NCI-H2227 treated with DMSO at 0.1 percent for 48 hours (cell line): ENCODE measurements around the gene SH3D21.
A peak's percentile ranks its signal among the peaks of the same experiment; 100 is the strongest.

Experiments
- DNase-seq: peaks from one replicate; lab custom pipeline; 2025; lab: John Stamatoyannopoulos, UW

Gene SH3D21

DNA sequence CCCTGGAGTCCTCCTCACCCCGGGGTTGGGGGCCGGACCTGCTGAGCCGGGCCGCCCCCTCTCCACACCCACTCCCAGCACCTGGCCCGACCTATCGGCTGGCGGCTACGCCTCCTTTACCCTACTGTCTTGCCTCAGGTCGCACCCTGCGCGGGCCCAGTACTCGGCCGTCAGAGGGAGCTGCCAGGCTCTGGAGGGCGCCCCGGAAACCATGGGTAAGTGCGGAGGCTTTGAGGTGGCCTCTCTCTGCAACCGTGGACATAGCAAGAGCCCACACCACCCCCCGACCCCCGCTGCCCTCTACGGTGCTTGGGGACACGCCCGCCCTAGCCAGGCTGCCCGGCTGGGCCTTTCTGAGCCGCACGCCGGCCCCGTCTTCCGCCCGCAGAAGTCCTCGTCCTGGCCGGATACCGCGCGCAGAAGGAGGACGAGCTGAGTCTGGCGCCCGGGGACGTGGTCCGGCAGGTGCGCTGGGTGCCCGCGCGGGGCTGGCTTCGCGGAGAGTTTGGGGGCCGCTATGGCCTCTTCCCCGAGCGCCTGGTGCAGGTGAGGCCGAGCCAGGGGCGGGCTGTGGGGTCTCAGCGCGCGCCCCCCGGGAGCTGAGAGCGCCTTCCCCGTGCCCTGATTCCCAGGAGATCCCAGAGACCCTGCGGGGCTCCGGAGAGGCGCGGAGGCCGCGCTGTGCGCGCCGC is at the start of gene SH3D21:
Gene SH3D21 (plus strand): TSS at position 159 of the 692 bp plus-strand sequence. CDS start 53 bp downstream, at position 212.
- peak; percentile 45 for DNase-seq

DNA sequence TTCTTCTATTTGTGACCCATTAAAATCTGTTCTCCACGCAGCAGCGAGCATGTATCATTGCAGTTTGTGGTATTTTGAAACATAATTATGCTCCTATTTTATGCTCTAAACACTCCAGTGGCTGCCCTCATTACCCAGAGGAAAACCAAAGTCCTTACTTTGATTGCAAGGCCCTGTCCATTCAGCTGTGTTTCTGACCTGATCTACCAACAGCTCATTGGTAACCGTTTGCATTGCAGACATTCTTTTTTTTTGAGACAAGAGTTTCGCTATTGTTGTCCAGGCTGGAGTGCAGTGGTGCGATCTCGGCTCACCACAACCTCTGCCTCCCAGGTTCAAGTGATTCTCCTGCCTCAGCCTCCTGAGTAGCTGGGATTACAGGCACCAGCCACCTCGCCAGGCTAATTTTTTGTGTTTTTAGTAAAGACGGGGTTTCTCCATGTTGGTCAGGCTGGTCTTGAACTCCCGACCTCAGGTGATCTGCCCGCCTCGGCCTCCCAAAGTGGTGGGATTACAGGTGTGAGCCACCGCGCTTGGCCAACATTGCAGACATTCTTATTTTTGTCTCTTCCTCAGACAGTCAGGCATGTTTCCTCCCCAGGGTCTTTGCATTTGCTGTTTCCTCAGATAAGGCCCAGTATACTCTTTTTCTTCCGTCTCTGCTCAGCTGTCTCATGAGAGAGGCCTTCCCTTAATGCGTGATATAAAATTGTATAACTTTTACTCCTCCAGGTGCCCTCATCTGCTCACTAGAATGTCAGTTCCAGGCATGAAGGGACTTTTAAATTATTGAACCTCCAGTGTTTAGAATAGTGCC is 49.4 kb upstream of the SH3D21 start:
- no peak for DNase-seq

DNA sequence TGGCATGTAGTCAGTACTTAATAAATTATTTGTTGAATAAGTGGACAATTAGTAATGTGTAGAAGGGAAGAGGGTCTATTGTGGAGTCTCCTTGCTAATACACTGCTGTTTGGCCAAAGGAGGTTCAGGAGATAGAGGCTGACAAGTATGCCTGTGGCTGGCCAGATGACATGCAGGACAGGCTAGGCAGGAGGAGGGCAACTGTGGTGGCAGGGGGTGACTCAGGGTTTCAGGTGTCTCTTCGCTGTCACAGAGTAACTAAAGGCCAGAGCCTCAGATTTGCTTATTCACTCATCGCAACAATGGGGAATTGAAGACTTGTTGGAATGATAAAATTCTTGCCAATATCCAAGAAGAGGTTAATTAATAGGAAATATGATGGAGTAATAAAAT is 48.8 kb upstream of the SH3D21 start:
- DNase-seq = no peak

DNA sequence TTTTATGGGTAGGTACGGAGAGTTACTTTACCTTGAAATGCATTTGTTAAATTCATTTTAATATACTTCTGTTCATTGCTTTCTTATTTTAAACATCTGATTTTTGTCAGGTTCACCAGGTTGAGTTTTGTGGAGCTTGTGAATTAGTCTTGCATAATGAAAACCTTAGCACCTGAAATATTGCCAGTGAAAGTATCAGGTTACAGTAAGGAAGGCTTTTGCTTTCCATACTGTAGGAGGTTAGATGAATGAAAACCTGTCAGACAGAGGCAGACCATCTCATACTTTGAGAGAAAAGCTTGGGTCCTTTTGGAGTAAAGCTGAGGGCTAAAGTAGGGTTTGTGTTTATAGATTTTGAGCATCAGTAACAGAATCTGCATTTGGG is 47.2 kb upstream of the SH3D21 start:
- DNase-seq = no peak

DNA sequence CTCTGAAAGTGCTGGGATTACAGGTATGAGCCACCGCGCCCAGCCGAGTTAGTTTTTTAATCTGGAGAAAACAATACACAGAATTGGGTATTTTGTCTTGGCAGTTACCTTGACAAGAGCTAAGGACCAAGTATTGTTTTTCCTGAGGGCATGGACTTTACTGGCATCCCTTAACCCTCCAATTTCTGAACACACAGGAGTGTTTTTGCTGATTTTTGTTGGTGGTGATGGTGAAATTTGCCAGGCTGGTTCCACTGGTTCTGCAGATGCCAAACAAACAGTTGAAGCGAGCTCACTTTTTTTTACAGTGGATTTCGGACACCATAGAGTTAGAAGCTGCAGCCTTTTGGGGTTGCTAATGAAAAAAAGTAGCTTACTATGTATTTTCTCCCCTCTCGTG is 37.2 kb upstream of the SH3D21 start:
- DNase-seq = no peak

DNA sequence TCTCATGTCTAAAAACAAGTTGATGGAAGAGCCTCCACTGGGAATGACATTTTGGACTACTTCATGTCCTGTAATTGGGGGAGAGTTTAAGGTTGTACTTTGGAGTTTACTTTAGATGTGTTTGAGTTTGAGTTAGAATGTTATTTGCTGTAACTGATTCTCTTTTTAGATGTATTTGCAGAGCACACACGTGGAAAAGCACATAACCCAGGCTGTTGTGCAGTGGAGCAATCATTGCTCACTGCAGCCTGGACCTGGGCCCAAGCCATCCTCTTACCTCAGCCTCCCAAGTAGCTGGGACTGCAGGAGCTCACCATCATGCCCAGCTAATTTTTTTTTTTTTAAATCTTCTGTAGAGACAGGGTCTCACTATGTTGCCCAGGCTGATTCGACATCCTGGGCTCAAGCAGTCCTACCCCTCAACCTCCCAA is 36.7 kb upstream of the SH3D21 start:
- DNase-seq = no peak

DNA sequence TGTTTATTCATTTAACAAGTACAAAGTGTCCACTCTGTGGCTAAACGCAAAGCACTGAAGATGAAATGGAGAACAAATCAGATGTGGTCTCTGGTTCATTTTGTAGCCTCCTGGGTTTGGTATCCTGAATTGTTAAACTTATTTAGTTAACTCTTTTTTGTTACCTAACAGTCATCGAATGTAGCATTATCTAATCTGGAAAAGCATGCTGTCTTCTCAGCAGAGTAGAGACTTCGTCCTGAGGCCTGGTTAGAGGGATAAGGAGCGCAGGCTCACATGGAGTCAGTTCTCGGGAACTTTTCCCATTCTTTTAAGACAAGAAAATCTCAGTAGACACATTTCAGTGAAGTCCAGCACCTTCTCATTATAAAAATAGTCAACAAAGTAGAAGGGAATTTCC is 33.1 kb upstream of the SH3D21 start:
- DNase-seq = no peak

DNA sequence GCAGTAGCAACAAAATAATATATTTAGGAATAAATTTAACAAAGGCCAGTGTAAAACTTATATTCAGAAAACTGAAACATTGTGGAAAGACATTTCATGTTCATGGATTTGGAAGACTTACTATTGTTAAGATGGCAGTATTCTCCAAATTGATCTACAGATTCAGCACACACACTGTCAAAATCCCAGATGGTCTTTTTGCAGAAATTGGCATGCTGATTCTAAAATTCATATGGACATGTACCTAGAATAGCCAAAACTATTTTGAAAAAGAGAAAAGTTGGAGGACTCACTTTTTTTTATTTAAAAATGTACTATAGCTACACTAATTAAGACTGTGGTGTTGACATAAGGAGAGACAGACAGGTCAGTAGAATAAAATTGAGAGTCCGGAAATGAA is 32.0 kb upstream of the SH3D21 start:
- DNase-seq = no peak

DNA sequence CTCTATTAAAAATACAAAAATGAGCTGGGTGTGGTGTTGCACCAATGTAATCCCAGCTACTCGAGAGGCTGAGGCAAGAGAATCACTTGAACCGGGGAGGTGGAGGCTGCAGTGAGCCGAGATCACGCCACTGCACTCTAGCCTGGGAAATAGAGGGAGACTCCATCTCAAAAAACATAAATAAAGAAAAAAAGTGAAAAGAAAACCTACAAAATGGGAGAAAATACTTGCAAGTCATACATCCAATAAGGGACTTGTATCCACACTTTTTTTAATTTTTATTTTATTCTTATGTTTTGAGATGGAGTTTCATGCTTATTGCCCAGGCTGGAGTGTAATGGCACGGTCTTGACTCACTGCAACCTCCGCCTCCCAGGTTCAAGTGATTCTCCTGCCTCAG is 29.5 kb upstream of the SH3D21 start:
- no peak for DNase-seq

DNA sequence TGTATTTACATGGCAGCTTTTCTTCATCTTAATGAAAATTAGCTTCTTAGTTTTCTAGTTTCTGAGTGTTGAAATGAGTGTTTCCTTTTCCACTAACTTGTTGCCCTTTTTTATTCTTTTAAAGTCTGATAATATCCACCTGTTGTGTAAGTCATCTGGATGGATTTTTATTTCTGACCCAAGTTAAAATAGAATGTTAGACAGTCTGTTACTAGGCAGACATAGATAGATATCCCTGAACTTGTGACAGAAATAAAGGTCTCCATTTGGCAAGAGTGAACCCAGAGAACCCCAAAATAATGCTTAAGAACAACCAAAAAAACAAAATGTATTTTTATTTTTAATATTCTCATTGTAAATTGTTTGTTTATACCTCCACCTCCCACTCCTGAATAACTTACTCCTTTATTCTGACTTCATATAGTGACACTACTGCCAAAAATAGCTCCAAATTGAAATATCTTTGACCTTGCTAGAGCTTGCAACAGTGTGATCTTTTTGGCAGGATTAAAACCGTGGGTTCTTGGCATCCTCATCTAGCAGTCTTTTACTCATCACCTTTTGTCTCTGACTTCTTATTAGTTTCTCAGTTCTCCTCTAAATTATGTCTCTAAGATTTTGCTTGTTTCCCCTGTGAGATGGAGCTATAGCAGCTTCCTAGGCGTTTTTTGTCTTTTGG is 26.9 kb upstream of the SH3D21 start:
- no peak for DNase-seq

DNA sequence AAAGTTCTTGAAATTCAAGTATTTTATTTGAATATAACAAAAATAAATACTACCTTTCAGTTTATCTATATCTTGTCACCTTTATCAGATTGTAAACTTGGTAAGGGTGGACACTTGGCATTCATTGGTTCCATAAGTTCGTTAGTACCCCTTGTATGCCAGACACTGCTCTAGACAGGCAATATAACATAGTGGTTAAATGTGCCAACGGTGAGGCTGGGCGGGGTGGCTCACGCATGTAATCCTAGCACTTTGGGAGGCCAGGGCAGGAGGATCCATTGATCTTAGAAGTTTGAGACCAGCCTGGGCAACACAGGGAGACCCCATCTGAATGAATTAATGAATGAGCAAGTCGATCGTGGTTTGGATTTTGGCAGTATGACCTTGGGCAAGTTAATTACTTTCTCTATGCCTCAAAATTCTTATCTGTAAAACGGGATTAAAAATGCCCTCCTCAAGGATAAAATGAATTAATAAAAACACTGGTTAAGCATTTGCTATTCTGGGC is 26.3 kb upstream of the SH3D21 start:
- no peak for DNase-seq

DNA sequence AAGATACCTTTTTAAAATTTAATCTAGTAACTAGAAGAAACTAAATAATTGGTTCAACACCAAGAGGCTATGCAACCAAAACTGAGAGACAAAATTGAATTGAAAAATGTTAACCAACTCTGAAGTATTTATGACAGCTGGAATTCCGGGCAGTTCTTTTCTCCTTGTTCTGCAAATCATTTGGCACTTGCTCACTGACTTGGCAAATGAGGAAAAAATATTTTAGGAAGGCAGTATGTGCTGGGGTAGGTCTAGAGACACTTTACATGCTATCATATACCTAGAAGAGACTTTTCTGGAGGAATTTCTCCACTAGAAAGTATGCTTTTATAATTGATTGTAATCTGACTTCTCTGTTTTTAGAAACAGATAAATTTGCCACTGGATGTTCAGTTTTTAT is 22.1 kb upstream of the SH3D21 start:
- DNase-seq = no peak

DNA sequence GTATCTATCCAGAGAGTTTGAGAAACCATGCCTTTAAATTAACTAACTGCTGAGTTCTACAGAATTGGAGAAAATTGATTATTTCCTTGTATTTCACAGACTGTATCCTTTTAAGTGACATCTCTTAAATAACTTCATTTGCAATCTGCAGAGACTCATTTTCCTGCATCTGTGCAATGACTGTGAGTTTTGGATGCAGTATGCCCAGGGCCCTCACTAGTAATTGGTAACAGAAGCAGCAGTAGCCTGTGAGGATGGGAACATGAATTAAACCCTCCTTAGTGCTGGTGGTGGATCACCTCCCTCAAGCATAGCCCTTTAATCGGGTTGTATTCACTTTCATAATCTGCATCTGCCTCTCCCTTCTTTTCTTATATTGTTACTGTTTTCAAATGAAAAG is 21.7 kb upstream of the SH3D21 start:
- no peak for DNase-seq

DNA sequence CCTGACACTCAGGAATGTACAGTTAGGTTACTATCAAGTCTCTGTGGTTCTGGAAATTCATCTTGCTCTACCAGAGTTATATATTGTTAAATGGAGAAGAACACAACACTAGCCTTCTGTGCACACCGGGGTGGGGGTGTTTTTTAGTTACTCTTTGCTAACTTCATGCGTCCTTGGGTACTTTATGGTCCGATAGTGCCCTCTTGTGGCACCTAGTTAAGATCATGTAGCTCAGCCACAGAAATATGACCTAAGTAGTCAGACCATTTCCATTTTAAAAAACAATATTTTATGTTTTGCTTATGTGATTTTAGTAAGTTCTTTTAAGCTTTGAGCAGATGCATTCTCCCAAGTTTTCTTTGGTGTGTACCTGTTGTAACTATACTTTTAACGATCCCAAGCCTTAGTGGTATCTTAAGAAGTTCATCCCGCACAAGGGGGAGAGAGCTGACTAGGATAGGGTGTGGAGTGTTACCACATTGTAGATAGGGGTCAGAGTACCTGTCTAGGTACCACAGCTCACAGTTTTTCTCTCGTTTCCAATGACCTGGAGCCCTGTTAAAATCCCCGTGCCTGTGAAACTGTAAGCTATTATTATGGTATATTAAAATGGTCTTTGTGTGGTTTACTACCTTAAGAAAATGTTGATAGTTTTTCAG is 20.6 kb upstream of the SH3D21 start:
- DNase-seq = peak; percentile 67

DNA sequence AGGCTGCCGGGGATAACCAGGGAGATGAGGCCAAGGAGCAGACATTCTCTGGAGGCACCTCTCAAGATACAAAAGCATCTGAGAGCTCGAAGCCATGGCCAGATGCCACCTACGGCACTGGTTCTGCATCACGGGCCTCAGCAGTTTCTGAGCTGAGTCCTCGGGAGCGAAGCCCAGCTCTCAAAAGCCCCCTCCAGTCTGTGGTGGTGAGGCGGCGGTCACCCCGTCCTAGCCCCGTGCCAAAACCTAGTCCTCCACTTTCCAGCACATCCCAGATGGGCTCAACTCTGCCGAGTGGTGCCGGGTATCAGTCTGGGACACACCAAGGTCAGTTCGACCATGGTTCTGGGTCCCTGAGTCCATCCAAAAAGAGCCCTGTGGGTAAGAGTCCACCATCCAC is 19.4 kb upstream of the SH3D21 start:
- DNase-seq = no peak

DNA sequence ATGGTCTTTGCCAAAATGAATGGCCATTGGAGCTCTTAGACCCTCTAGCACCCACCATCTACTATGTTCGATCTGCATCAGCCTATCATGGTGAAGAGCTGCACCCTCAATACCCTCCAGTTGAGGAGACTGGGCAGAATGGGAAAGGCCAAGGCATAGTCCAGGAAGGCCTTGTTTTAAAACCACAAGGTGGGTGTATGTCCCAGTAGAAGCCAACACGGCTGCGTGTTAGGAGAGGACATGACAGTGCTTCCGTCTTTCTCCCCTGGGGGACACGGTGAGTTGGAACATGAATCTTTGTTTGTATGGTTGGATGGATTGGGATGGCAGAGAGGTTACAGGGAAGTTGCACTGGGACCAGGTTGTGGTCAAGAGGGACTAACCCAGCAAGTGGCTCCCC is 18.6 kb upstream of the SH3D21 start:
- DNase-seq = no peak

DNA sequence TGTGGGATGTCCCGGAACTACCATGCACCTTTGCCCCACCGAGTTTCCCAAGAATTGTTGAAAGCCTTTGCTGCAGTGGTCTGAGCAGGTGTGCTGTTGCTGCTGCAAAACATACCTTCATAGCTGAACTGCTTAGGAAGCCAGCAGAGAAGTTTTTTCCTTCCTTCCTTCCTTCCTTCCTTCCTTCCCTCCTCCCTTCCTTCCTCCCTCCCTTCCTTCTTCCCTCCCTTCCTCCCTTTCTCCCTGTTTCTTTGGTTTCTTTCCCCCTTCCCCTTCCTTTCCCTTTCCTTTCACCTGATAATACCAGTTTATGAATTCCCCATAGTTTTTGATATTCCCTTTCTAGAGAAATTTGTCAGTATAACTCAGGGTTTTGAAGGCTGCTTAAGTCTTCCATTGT is 10.8 kb upstream of the SH3D21 start:
- no peak for DNase-seq

DNA sequence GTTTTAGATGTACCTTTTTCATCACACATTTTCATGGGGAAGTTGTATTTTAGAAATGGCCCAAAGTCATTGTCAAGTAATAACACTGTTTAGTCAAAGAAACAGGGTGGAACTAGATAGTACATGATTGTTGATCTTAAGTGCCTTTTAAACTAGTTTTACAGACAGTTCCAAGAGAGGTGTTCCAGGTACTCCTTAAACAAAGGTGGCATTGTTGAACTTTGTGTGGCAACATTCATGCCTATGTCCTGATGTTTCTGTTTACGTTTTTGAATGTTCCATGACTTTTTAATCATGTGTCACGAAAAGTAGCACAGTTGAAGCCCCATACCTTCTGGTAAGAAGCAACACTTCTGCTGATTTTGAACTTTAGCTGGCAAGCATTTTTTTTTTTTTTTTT is 9.1 kb upstream of the SH3D21 start:
- DNase-seq = no peak

DNA sequence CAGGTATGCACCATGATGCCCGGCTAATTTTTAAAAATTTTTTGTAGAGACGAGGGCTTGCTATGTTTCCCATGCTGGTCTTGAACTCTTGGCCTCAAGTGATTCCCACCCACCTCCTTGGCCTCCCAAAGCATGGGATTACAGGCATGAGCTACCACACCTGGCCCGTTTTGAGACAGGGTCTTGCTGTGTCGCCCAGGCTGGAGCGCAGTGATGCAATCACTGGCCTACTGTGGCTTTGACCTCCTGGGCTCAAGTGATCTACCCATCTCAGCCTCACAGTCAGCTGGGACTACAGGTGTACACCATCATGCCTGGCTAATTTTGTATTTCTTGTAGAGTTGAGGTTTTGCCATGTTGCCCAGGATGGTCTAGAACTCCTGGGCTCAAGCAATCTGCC is 7.5 kb upstream of the SH3D21 start:
- no peak for DNase-seq

DNA sequence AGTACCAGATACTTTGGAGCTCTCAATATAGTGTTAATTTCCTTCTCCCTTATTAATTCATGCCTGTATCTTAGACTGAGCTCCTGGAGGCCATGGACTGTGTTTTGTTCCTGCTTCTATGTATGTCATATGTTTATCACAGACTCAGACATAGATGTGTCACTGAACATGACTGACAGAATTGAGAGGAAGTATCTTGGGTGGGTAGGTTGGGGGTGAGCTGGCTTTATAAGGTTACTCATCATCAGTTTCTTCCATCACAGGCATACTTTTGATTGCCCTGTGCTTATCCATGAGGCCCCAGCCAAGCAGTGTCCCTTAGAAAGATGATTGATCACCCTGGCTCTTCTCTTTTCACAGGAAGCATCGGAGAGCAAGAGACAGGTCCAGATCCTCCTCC is 5.6 kb upstream of the SH3D21 start:
- DNase-seq = no peak

DNA sequence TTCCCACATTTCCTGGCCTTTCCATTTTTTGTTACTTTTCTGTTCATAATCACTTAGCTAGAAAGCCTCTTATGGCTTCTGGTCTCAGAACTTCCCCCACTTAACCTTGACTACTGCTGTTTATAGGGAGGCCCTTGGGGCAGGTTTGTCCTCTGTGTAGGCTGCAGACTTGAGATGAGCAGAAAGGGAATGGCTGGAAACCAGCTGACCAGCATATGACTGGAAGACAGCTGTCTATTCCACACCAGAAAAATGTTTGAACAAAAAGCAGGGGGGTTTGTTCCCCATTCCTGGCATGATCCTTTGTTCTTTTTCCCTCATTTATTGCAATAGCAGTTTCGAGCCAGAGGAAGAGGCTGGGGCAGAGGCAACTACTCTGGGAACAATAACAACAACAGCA is 4.9 kb upstream of the SH3D21 start:
- DNase-seq = no peak

DNA sequence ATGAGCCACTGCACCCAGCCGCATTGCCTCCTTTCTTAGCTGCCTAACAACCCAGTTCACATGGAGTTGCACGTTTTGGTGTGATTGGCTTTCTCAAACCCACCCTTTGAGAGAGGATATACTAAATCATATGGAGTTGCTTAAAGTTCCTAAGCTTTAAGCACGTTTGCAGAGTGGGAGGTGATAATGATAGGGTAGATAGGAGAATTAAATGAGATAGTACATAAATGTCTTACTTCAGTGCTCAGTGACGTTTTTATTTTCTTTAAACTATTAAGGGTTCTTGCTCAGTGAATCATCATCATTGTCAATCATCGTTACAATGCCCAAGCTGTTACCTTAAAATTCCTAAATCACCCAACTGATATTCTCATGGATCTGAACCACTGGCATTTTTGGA is 2.9 kb upstream of the SH3D21 start:
- no peak for DNase-seq
